LNCaP clone FGC (cell line): Measurements from ENCODE around the gene FAM118A.
A peak's percentile ranks its signal among the peaks of the same experiment; 100 is the strongest.

Source experiments
- DNase-seq: peaks from one replicate; pipeline ENCODE4 v3.0.0-alpha.2; 2011; ENCODE audit warnings: low read depth
- H3K4me3 ChIP-seq: 2 replicates; pipeline ENCODE4 v1.5.1; 2011; ENCODE audit warnings: mild to moderate bottlenecking, low read depth, low read length, control low read depth
- CTCF ChIP-seq: IDR thresholded peaks from 2 replicates; pipeline ENCODE4 v1.5.1; 2012; ENCODE audit warnings: mild to moderate bottlenecking; ENCODE audit not compliant: control insufficient read depth, insufficient read depth; ENCODE audit errors: extremely low read depth

Gene FAM118A

DNA sequence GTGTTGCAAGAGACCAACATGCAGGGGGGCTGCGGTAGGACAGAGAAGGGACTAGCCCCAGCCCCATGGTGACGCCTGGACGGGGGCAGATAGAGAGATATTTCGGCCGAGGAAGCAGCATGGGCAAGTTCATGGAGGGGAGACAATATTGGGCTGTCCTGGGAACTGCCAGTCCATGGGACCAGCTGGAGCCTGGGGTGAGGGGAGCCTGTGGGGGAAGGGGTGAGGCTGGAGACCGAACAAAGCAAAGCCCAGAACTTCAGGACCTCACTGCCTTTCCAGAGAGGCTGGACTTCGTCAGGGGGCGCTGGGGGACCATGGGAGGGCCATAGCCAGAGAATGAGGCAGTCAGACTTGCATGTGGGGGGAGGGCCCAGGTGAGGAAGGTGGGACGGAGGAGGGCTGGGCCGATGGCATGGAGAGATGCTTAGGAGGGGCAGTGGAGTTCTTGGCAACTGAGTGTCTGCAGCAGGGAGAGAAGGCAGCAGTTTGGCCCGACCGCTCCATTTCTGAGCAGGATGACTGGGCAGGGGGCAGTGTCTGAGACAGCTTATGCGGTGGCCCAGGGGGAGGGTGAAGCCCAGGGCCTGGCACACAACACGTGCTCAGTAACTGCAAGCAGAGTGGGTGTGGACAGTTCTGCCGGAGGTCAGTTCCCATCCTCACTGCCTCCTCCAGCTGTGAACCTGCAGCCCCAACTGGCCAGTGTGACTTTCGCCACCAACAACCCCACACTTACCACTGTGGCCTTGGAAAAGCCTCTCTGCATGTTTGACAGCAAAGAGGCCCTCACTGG, 24.3 kb upstream of the FAM118A start:
- TF ChIP-seq CTCF, result peak; percentile 31; the same call in 1 of the 2 replicates
- peak overlapping the region; percentile 59 for H3K4me3 ChIP-seq
- DNase-seq, result no peak

DNA sequence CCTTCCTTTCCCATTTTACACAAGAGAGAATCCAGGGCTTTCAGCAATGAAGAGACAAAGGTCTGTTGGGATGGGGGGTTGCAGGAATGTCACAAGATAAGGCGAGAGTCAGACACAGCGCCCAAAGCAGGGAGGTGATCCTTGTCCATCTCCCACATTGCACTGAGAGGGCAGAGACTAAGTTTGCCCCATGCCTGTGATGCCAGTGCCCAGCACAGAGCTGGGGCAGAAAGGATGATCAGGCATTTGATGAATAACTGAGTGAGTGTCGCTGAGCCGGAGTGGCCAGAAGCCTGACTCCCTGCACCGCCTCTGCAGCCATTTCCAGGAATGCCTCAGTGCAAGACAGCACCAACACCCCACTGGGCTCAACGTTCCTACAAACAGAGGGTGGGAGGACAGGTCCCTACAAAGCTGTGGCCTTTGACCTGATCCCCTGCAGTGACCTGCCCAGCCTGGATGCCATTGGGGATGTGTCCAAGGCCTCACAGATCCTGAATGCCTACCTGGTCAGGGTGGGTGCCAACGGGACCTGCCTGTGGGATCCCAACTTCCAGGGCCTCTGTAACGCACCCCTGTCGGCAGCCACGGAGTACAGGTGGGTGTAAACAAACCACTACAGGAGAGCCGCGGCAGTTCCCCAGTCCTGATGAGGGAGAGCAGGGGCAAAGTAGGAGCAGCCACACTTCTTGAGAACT, 22.7 kb upstream of the FAM118A start:
- TF ChIP-seq CTCF, result no peak
- no peak for DNase-seq
- no peak overlapping the region for H3K4me3 ChIP-seq

- no peak for DNase-seq
- no peak for TF ChIP-seq CTCF
- no peak overlapping the region for H3K4me3 ChIP-seq
Observed at GRCh38 chr22:45290410-45290936, 19.3 kb upstream of the FAM118A start.

- no peak for TF ChIP-seq CTCF
- H3K4me3 ChIP-seq, result no peak overlapping the region
- no peak for DNase-seq
Observed at GRCh38 chr22:45291061-45291930, 18.4 kb upstream of the FAM118A start.

- no peak for TF ChIP-seq CTCF
- no peak for DNase-seq
- H3K4me3 ChIP-seq, result no peak overlapping the region
Observed at GRCh38 chr22:45291931-45292290, 17.8 kb upstream of the FAM118A start.

DNA sequence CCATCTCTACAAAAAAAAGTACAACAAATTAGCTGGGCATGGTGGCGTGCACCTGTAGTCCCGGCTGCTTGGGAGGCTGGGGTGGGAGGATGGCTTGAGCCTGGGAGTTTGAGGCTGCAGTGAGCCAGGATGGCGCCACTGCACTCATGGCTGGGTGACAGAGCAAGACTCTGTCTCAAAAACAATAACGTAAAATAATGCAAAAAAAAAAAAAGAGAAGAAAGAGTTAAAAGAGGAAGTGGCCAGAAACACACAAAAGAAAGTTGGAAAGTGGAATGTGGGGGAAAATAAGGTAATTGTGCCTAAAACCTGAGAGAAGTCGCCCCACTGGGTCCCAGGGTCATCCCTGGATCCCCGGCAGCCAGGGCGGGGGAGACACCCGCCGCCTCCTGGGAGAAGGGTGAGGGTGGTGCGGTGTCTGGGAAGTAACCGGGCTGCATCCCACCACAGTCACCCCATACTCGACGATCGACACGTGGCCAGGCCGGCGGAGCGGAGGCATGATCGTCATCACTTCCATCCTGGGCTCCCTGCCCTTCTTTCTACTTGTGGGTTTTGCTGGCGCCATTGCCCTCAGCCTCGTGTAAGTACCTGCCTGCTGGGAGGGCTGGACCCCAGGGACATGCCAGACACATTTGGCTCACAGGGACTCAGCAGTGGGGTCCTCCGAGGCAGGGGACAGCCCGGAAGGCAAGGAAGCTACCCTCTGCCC, 16.8 kb upstream of the FAM118A start:
- no peak for TF ChIP-seq CTCF
- no peak overlapping the region for H3K4me3 ChIP-seq
- DNase-seq, result no peak
